HG02938 (cell line): ENCODE results near the gene TMEM238L.

ENCODE experiments used
- ATAC-seq: cut with Tn5 transposase; IDR thresholded peaks from one replicate; pipeline ENCODE4 v1.9.1; 2021; ENCODE audit warnings: mild to moderate bottlenecking, moderate library complexity; ENCODE audit not compliant: unreplicated experiment

TMEM238L gene

GRCh38 chr17:10775740-10776356 lies 28.1 kb downstream of the TMEM238L start:
- ATAC-seq = no peak

GRCh38 chr17:10775058-10775457 lies 28.8 kb downstream of the TMEM238L start:
- ATAC-seq = no peak

GRCh38 chr17:10773391-10773790 lies 30.5 kb downstream of the TMEM238L start:
- no peak for ATAC-seq

- no peak for ATAC-seq
Observed at GRCh38 chr17:10772425-10773380, 31.2 kb downstream of the TMEM238L start.

- ATAC-seq = no peak
Observed at GRCh38 chr17:10771148-10771547, 32.8 kb downstream of the TMEM238L start.

- ATAC-seq = no peak
Observed at GRCh38 chr17:10769840-10770239, 34.1 kb downstream of the TMEM238L start.

- no peak for ATAC-seq
Observed at GRCh38 chr17:10768750-10769251, 35.1 kb downstream of the TMEM238L start.

- no peak for ATAC-seq
Observed at GRCh38 chr17:10767232-10767631, 36.7 kb downstream of the TMEM238L start.

- ATAC-seq = no peak
Observed at GRCh38 chr17:10762037-10762436, 41.9 kb downstream of the TMEM238L start.

GRCh38 chr17:10761281-10761680 lies 42.6 kb downstream of the TMEM238L start:
- no peak for ATAC-seq

- no peak for ATAC-seq
Observed at GRCh38 chr17:10758062-10758461, 45.8 kb downstream of the TMEM238L start.

- ATAC-seq = no peak
Observed at GRCh38 chr17:10757647-10758046, 46.3 kb downstream of the TMEM238L start.

GRCh38 chr17:10757067-10757466 lies 46.8 kb downstream of the TMEM238L start:
- ATAC-seq = no peak

- ATAC-seq = no peak
Observed at GRCh38 chr17:10756619-10757018, 47.3 kb downstream of the TMEM238L start.

- ATAC-seq = no peak
Observed at GRCh38 chr17:10756185-10756584, 47.7 kb downstream of the TMEM238L start.

- ATAC-seq = no peak
Observed at GRCh38 chr17:10755592-10756127, 48.2 kb downstream of the TMEM238L start.

GRCh38 chr17:10754861-10755591 lies 48.9 kb downstream of the TMEM238L start:
- ATAC-seq = no peak

- ATAC-seq = no peak
Observed at GRCh38 chr17:10754109-10754508, 49.8 kb downstream of the TMEM238L start.

GRCh38 chr17:10752696-10753095 lies 51.2 kb downstream of the TMEM238L start:
- ATAC-seq = no peak

- ATAC-seq = no peak
Observed at GRCh38 chr17:10751563-10751962, 52.3 kb downstream of the TMEM238L start.

GRCh38 chr17:10750210-10750609 lies 53.7 kb downstream of the TMEM238L start:
- no peak for ATAC-seq
